ENCODE measurements around the gene RABIF. TPM values are rescaled to one million over a fixed set of nuclear protein-coding genes. Genes with fewer than 3 reads are reported as not detected.
"Not testable (repeated sequence)": the region's sequence is repeated elsewhere in the genome, so short reads cannot be mapped to it uniquely, and the experiment has no call there.

The RABIF gene
- total RNA-seq (2014; rRNA removed; shearing (Covaris generic)), result 4.1 and 8.5 TPM in 2 replicates

GRCh38 chr1:202888531-202889360 is at the start of gene RABIF:
Gene RABIF (minus strand): TSS chr1:202889149. CDS start chr1:202889098, 51 bp downstream.
- H3K27me3 ChIP-seq (ENCODE audit: control insufficient read depth, insufficient read depth, low read length), result no peaks in the 10 kb centered on the region
- H3K36me3 ChIP-seq (replicated peaks; ENCODE audit: control insufficient read depth, insufficient read depth, low read length), result peaks cover 2% of the 10 kb centered on the region
- H3K4me3 ChIP-seq (ENCODE audit: insufficient read depth, low read depth, low read length), result peak within 1 kb of the TSS; percentile 98
- peak; percentile 98 for DNase-seq

- no peaks in the 10 kb centered on the region for H3K27me3 ChIP-seq (ENCODE audit: control insufficient read depth, insufficient read depth, low read length)
- DNase-seq, result no peak
- H3K4me3 ChIP-seq (ENCODE audit: insufficient read depth, low read depth, low read length), result no peak overlapping the region
- peaks cover 18% of the 10 kb centered on the region for H3K36me3 ChIP-seq (replicated peaks; ENCODE audit: control insufficient read depth, insufficient read depth, low read length)
These were observed 49.5 kb upstream of the RABIF start for GRCh38 chr1:202938287-202938925.

GRCh38 chr1:202936409-202936808 is 47.5 kb upstream of the RABIF start:
- not testable (repeated sequence) for H3K4me3 ChIP-seq (ENCODE audit: insufficient read depth, low read depth, low read length); H3K36me3 ChIP-seq (replicated peaks; ENCODE audit: control insufficient read depth, insufficient read depth, low read length); DNase-seq; H3K27me3 ChIP-seq (ENCODE audit: control insufficient read depth, insufficient read depth, low read length)

- no peak for DNase-seq
- Histone ChIP-seq H3K4me3 (ENCODE audit: insufficient read depth, low read depth, low read length) (no peak overlapping the region), H3K27me3 (ENCODE audit: control insufficient read depth, insufficient read depth, low read length) (no peaks in the 10 kb centered on the region), H3K36me3 (replicated peaks; ENCODE audit: control insufficient read depth, insufficient read depth, low read length) (peaks cover 1% of the 10 kb centered on the region; the same call in 1 of the 2 replicates)
These were observed 46.9 kb upstream of the RABIF start for GRCh38 chr1:202935844-202936243.

GRCh38 chr1:202934755-202935154 is 45.8 kb upstream of the RABIF start:
- Histone ChIP-seq H3K36me3 (replicated peaks; ENCODE audit: control insufficient read depth, insufficient read depth, low read length) (no peaks in the 10 kb centered on the region), H3K27me3 (ENCODE audit: control insufficient read depth, insufficient read depth, low read length) (no peaks in the 10 kb centered on the region), H3K4me3 (ENCODE audit: insufficient read depth, low read depth, low read length) (no peak overlapping the region)
- no peak for DNase-seq

- DNase-seq, result no peak
- Histone ChIP-seq H3K4me3 (ENCODE audit: insufficient read depth, low read depth, low read length) (no peak overlapping the region), H3K36me3 (replicated peaks; ENCODE audit: control insufficient read depth, insufficient read depth, low read length) (no peaks in the 10 kb centered on the region), H3K27me3 (ENCODE audit: control insufficient read depth, insufficient read depth, low read length) (no peaks in the 10 kb centered on the region)
These were observed 43.5 kb upstream of the RABIF start for GRCh38 chr1:202932476-202932875.

- Histone ChIP-seq H3K4me3 (ENCODE audit: insufficient read depth, low read depth, low read length) (peak within 1 kb of the TSS; percentile 87), H3K27me3 (ENCODE audit: control insufficient read depth, insufficient read depth, low read length) (no peaks in the 10 kb centered on the region), H3K36me3 (replicated peaks; ENCODE audit: control insufficient read depth, insufficient read depth, low read length) (no peaks in the 10 kb centered on the region; the same call in none of the 2 replicates)
- DNase-seq, result peak; percentile 97
These were observed 37.9 kb upstream of the RABIF start, which contains the start of gene KLHL12 for GRCh38 chr1:202926581-202927491. Gene KLHL12 (minus strand): TSS chr1:202927234. CDS start chr1:202925162, 2,072 bp downstream.

- Histone ChIP-seq H3K4me3 (ENCODE audit: insufficient read depth, low read depth, low read length) (no peak overlapping the region), H3K27me3 (ENCODE audit: control insufficient read depth, insufficient read depth, low read length) (no peaks in the 10 kb centered on the region), H3K36me3 (replicated peaks; ENCODE audit: control insufficient read depth, insufficient read depth, low read length) (peaks cover 2% of the 10 kb centered on the region)
- no peak for DNase-seq
These were observed 34.6 kb upstream of the RABIF start for GRCh38 chr1:202923533-202923932.

GRCh38 chr1:202919615-202920014 is 30.7 kb upstream of the RABIF start:
- Histone ChIP-seq H3K4me3 (ENCODE audit: insufficient read depth, low read depth, low read length) (no peak overlapping the region), H3K36me3 (replicated peaks; ENCODE audit: control insufficient read depth, insufficient read depth, low read length) (peaks cover 11% of the 10 kb centered on the region), H3K27me3 (ENCODE audit: control insufficient read depth, insufficient read depth, low read length) (no peaks in the 10 kb centered on the region)
- DNase-seq, result no peak

- peaks cover 15% of the 10 kb centered on the region for H3K36me3 ChIP-seq (replicated peaks; ENCODE audit: control insufficient read depth, insufficient read depth, low read length)
- DNase-seq, result no peak
- H3K4me3 ChIP-seq (ENCODE audit: insufficient read depth, low read depth, low read length), result no peak overlapping the region
- H3K27me3 ChIP-seq (ENCODE audit: control insufficient read depth, insufficient read depth, low read length), result no peaks in the 10 kb centered on the region
These were observed 26.2 kb upstream of the RABIF start for GRCh38 chr1:202915146-202915545.

GRCh38 chr1:202912476-202912875 is 23.5 kb upstream of the RABIF start:
- H3K36me3 ChIP-seq (replicated peaks; ENCODE audit: control insufficient read depth, insufficient read depth, low read length), result peaks cover 21% of the 10 kb centered on the region
- DNase-seq; H3K27me3 ChIP-seq (ENCODE audit: control insufficient read depth, insufficient read depth, low read length); H3K4me3 ChIP-seq (ENCODE audit: insufficient read depth, low read depth, low read length): not testable (repeated sequence)

- Histone ChIP-seq H3K27me3 (ENCODE audit: control insufficient read depth, insufficient read depth, low read length) (no peaks in the 10 kb centered on the region), H3K36me3 (replicated peaks; ENCODE audit: control insufficient read depth, insufficient read depth, low read length) (peaks cover 15% of the 10 kb centered on the region), H3K4me3 (ENCODE audit: insufficient read depth, low read depth, low read length) (no peak overlapping the region)
- DNase-seq, result no peak
These were observed 20.5 kb upstream of the RABIF start for GRCh38 chr1:202909494-202909893.

GRCh38 chr1:202908998-202909397 is 20.0 kb upstream of the RABIF start:
- DNase-seq, result no peak
- Histone ChIP-seq H3K4me3 (ENCODE audit: insufficient read depth, low read depth, low read length) (no peak overlapping the region), H3K36me3 (replicated peaks; ENCODE audit: control insufficient read depth, insufficient read depth, low read length) (peaks cover 15% of the 10 kb centered on the region), H3K27me3 (ENCODE audit: control insufficient read depth, insufficient read depth, low read length) (no peaks in the 10 kb centered on the region)

- no peaks in the 10 kb centered on the region for H3K27me3 ChIP-seq (ENCODE audit: control insufficient read depth, insufficient read depth, low read length)
- no peak overlapping the region for H3K4me3 ChIP-seq (ENCODE audit: insufficient read depth, low read depth, low read length)
- no peak for DNase-seq
- peaks cover 12% of the 10 kb centered on the region for H3K36me3 ChIP-seq (replicated peaks; ENCODE audit: control insufficient read depth, insufficient read depth, low read length)
These were observed 16.4 kb upstream of the RABIF start for GRCh38 chr1:202905331-202905730.

All from H7 (cell line).